ENCODE results near the gene TRIP12.

DNA sequence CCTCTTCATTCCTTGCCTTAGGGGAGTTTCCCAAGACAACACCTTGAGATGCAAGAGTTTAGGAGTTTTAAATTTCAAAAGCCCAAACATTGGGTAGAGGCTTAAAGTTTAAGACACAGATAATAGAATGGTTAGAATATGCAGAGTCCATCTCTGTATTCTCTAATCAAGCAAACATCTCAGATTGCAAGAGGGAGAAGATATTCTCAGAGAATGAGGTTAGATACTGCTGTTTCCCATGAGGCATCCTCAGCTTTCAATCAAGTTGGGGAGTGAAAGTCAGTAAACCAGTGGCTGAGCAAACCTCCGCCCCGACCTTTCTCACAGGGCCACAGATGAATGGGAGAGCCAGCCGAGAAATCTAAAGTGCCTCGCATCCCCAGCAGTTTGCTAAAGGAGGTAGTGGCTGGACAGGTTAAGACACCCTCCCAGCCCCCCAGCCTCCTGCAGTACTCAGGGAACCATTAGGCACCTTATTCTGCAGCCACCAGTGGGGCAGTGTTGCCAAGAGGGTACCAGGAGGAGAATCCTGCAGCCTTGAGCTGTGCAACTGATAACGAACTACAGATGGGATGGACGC lies 30.5 kb upstream of the TRIP12 start:
- TF ChIP-seq, protein P1, sequence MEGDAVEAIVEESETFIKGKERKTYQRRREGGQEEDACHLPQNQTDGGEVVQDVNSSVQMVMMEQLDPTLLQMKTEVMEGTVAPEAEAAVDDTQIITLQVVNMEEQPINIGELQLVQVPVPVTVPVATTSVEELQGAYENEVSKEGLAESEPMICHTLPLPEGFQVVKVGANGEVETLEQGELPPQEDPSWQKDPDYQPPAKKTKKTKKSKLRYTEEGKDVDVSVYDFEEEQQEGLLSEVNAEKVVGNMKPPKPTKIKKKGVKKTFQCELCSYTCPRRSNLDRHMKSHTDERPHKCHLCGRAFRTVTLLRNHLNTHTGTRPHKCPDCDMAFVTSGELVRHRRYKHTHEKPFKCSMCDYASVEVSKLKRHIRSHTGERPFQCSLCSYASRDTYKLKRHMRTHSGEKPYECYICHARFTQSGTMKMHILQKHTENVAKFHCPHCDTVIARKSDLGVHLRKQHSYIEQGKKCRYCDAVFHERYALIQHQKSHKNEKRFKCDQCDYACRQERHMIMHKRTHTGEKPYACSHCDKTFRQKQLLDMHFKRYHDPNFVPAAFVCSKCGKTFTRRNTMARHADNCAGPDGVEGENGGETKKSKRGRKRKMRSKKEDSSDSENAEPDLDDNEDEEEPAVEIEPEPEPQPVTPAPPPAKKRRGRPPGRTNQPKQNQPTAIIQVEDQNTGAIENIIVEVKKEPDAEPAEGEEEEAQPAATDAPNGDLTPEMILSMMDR (IDR thresholded peaks at IDR 0.05; ENCODE audit: poor library complexity, severe bottlenecking) = no peak
- TF ChIP-seq EZH2 (IDR thresholded peaks at IDR 0.05; ENCODE audit: borderline replicate concordance, insufficient read depth, low read length, poor library complexity, severe bottlenecking) = no peak
- TF ChIP-seq, protein P2, sequence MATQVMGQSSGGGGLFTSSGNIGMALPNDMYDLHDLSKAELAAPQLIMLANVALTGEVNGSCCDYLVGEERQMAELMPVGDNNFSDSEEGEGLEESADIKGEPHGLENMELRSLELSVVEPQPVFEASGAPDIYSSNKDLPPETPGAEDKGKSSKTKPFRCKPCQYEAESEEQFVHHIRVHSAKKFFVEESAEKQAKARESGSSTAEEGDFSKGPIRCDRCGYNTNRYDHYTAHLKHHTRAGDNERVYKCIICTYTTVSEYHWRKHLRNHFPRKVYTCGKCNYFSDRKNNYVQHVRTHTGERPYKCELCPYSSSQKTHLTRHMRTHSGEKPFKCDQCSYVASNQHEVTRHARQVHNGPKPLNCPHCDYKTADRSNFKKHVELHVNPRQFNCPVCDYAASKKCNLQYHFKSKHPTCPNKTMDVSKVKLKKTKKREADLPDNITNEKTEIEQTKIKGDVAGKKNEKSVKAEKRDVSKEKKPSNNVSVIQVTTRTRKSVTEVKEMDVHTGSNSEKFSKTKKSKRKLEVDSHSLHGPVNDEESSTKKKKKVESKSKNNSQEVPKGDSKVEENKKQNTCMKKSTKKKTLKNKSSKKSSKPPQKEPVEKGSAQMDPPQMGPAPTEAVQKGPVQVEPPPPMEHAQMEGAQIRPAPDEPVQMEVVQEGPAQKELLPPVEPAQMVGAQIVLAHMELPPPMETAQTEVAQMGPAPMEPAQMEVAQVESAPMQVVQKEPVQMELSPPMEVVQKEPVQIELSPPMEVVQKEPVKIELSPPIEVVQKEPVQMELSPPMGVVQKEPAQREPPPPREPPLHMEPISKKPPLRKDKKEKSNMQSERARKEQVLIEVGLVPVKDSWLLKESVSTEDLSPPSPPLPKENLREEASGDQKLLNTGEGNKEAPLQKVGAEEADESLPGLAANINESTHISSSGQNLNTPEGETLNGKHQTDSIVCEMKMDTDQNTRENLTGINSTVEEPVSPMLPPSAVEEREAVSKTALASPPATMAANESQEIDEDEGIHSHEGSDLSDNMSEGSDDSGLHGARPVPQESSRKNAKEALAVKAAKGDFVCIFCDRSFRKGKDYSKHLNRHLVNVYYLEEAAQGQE (IDR thresholded peaks at IDR 0.05; ENCODE audit: borderline replicate concordance) = no peak

Data from neural cell (in vitro differentiated cells).